ENCODE results near the gene TNFRSF14. TPM values are rescaled to one million over a fixed set of nuclear protein-coding genes. Genes with fewer than 3 reads are reported as not detected.
"Not testable (repeated sequence)": the region's sequence is repeated elsewhere in the genome, so short reads cannot be mapped to it uniquely, and the experiment has no call there.

Gene TNFRSF14
- total RNA-seq, 1 donor from 2014 or later: 15.7 TPM

- DNase-seq (ENCODE audit: missing footprints): no peak
- ATAC-seq: no peak
- intact Hi-C loops (cut with DNase I): no loop called here
Observed at GRCh38 chr1:2573250-2573920, 17.2 kb downstream of the TNFRSF14 start.

- DNase-seq (ENCODE audit: missing footprints): no peak
- no peak for ATAC-seq
- intact Hi-C loops (cut with DNase I): no loop called here
Observed at GRCh38 chr1:2574350-2574749, 18.2 kb downstream of the TNFRSF14 start.

- no peak for ATAC-seq
- DNase-seq (ENCODE audit: missing footprints): peak; percentile 62
- intact Hi-C loops (cut with DNase I): no loop called here
Observed at GRCh38 chr1:2575801-2576663, 19.9 kb downstream of the TNFRSF14 start.

- ATAC-seq; intact Hi-C loops (cut with DNase I): not testable (repeated sequence)
- DNase-seq (ENCODE audit: missing footprints): peak; percentile 61
Observed at GRCh38 chr1:2577565-2578075, 21.4 kb downstream of the TNFRSF14 start.

GRCh38 chr1:2578758-2579118 lies 22.6 kb downstream of the TNFRSF14 start:
- ATAC-seq (no peak), DNase-seq (ENCODE audit: missing footprints) (no peak)
- intact Hi-C loops (cut with DNase I): no loop called here

GRCh38 chr1:2580691-2581090 lies 24.5 kb downstream of the TNFRSF14 start:
- intact Hi-C loops (cut with DNase I): no loop called here
- ATAC-seq (no peak), DNase-seq (ENCODE audit: missing footprints) (peak; percentile 43)

- no peak for ATAC-seq
- intact Hi-C loops (cut with DNase I): no loop called here
- DNase-seq (ENCODE audit: missing footprints): no peak
Observed at GRCh38 chr1:2582391-2582790, 26.2 kb downstream of the TNFRSF14 start.

- ATAC-seq (no peak), DNase-seq (ENCODE audit: missing footprints) (no peak)
- intact Hi-C loops (cut with DNase I): no loop called here
Observed at GRCh38 chr1:2583331-2583791, 27.2 kb downstream of the TNFRSF14 start.

- intact Hi-C loops (cut with DNase I): no loop called here
- no peak for ATAC-seq
- peak; percentile 51 for DNase-seq (ENCODE audit: missing footprints)
Observed at GRCh38 chr1:2583871-2584351, 27.7 kb downstream of the TNFRSF14 start.

- intact Hi-C loops (cut with DNase I): no loop called here
- ATAC-seq (no peak), DNase-seq (ENCODE audit: missing footprints) (peak; percentile 18)
Observed at GRCh38 chr1:2584686-2585317, 28.6 kb downstream of the TNFRSF14 start.

- intact Hi-C loops (cut with DNase I): loop anchor here (2.0 kb wide), 1 partner anchor 57 kb away; no protein-coding TSS in a partner anchor
- peak; percentile 88 for DNase-seq (ENCODE audit: missing footprints)
- ATAC-seq: peak; percentile 38
Observed at GRCh38 chr1:2585318-2586092, 29.3 kb downstream of the TNFRSF14 start.

GRCh38 chr1:2586154-2587070 lies 30.2 kb downstream of the TNFRSF14 start, which contains the start of gene PRXL2B:
PRXL2B (plus strand) TSS chr1:2586777; CDS start chr1:2586886, 109 bp downstream.
- ATAC-seq (peak; percentile 94), DNase-seq (ENCODE audit: missing footprints) (peak; percentile 99)
- intact Hi-C loops (cut with DNase I): loop anchor here (2.0 kb wide), 1 partner anchor 56 kb away; no protein-coding TSS in a partner anchor

GRCh38 chr1:2587071-2587859 lies 31.1 kb downstream of the TNFRSF14 start:
- intact Hi-C loops (cut with DNase I): loop anchor here (2.0 kb wide), 1 partner anchor 56 kb away; no protein-coding TSS in a partner anchor
- DNase-seq (ENCODE audit: missing footprints) (peak; percentile 77), ATAC-seq (no peak)

GRCh38 chr1:2587860-2588571 lies 31.8 kb downstream of the TNFRSF14 start:
- ATAC-seq (no peak), DNase-seq (ENCODE audit: missing footprints) (peak; percentile 57)
- intact Hi-C loops (cut with DNase I): loop anchor here (2.0 kb wide), 1 partner anchor 55 kb away; no protein-coding TSS in a partner anchor

GRCh38 chr1:2588661-2589430 lies 32.7 kb downstream of the TNFRSF14 start:
- intact Hi-C loops (cut with DNase I): no loop called here
- ATAC-seq (no peak), DNase-seq (ENCODE audit: missing footprints) (peak; percentile 64)

Data from Right ventricle myocardium inferior (tissue), 1 donor.